Measurements from ENCODE around the gene VDR.
"Not testable (repeated sequence)": the region's sequence is repeated elsewhere in the genome, so short reads cannot be mapped to it uniquely, and the experiment has no call there.

The VDR gene

DNA sequence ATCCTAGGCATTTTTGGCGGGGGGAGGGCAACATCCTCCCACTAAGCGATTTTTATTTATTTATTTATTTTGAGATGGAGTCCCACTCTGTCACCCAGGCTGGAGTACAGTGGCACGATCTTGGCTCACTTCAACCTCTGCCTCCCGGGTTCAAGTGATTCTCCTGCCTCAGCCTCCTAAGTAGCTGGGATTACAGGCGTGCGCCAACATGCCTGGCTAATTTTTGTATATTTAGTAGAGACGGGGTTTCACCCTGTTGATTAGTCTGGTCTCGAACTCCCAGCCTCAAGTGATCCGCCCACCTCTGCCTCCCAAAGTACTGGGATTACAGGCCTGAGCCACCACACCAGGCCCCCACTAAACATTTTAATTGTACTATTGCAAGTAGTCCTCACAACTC lies 95.3 kb downstream of the VDR start:
- DNase-seq = not testable (repeated sequence)

DNA sequence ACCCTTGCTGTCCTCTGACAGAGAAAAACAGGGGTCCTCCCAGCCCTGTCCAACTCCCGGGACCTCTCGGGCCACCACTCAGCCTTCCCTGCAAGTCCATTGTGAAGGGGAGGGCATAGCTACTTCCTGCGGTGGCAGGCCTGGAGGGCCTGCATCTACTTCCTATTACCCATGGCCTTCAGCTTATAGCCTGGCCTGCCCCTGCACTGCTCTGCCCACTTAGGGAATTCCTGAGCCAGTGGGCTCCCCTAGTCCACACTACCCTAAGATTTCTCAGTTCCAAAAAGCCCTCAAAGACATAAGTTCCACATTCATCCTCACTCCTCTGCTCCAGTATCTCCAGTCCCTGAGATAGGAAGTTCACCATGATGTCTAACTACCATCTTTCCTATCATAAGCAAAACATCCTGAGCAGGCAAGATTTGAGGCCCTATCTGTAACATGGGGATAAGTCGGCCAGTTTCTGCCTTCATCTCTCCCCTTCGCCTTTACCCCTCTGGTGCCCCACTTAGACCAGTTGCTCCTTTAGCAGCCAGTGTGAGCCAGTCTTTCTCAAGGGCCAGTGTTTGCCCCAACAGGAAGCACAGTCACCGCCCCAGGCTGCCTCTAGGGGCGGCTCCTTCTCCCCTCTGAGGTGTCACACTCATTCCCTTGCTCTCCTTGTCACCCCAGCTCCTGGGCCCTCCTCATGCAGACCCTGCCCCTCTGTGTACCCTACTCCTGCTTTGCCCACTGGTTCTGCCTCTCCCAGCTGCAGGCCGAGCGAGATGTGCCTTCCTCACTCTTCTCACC lies 96.0 kb downstream of the VDR start:
- DNase-seq = peak in 1 of 4 experiments; percentile 17

DNA sequence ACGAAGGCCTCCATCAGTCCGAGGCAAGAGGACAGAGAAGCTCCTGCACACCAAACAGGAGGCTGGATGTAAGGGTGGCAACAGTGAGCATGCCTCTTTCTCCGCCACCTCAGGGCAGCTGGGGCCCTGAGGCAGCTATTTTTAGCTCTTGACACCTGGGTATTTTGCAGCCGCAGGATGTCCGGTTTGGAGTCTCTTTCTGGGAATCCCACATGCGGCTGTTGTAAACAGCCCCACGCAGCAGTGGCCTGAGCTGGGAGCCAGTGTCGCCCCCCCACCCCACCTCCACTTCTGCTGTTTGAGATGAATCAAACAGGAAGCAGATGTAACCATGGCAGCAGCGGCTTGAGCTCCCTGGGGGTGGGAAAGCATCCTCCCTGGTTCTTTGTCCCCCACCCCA lies 96.7 kb downstream of the VDR start:
- DNase-seq = peak in 3 of 4 experiments; percentile 30 to 62 (median 59)

DNA sequence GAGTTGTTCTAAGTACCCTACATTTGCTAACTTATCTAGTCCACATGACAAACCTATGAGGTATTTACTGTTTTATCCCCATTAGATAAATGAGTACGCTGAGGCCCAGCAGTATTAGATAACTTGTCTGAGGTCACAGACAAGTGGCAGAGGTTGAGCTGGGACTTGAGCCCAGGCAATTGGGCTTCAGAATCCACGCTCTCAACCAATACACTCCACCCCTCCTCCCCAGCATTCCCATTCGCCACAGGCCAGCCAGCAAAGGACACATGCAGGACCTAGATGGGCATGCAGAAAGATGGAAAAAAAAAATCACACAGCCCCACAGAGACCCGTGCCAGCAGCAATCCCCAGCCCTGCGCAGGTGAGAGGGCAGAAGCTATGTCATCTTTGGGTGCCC lies 97.5 kb downstream of the VDR start:
- no peak for DNase-seq

DNA sequence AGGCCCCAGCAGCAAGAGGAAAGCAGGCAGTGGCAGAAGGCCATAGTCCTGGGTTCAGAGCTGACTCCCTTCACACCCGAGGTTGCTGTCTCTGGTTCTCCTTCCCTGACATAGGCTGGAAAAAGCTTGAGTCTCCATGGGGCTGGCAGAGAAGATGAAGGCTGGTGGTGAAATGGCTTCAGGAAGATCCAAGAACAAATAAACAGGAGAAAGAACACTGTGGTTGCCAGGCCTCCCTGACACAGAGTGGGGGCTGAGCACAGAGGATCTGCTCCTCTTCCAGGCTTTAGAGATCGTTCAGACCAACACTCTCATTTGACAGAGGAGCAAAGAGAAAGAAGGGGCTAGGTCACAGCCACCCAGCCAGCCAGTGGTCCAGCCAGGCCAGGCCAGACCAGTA lies 99.4 kb downstream of the VDR start:
- DNase-seq = no peak

DNA sequence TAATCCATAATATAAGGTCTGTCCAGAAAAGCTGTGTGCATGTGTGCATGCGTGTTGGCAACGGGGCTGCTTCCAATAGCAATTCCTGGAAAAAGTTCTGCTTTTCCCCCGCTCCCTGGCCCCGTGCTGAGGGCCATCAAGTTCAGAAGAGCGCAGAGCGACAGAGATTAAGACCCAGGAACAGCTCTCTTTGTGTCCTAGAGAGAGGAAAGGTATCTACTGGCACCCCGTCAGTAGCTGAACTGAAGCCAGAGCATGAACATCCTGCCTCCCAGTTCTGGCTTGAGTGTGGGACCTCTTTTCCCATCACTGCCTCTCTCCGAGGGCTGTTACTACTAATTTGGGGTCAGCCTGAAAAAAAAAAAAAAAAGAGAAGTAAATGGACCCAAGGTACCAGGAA lies 100.6 kb downstream of the VDR start:
- DNase-seq = no peak

DNA sequence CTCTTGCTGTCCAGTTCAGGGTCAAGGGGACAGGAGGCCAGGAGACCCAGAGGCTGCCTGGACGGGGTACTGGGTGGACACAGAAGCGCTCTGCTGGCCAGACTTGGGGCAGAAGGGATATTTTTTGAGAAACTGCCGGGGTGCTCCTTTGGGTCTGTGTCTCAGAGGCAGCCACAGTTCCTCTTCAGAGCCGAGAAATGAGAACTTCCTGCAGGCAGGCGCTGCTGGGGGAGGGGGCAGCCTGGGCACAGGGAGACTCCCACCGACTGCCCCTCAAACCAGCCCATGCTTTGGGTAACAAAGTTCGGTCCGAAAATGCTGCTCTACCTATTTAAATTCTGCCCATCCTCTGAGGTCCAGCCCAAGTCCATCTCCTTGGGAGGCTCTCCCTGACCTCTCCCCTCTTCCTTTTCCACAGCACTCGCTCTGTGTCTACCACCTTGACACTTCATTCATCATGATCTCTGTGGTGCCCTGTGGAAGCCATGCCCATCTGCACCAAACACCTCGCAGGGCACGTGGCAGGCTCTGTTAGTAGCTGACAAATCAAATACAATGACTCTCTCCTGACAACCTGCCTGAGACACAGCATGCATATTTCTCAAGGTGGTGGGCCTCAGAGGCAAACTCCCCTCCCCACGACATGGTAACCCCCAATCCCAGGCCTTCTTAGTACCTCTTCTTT lies 101.5 kb downstream of the VDR start:
- no peak for DNase-seq

DNA sequence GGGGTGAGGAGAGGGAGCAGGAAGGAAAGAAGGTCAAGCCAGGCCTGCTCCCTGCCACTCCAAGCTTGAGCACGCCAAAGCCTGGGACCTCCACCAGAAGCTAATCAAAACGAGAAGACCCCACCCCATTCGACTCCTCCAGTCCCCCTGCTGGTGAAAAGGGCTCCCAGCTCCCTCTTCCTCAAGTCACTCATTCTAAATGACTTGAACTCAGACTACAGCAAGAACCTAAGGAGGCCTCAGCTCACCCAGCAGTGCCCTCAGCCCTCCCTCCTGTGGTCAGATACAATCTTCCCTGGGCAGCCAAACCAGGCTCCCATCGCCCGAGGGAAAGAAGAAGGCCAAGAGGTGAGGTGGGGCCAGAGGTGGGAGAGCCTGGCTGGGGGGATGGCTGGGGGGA lies 102.5 kb downstream of the VDR start:
- no peak for DNase-seq

DNA sequence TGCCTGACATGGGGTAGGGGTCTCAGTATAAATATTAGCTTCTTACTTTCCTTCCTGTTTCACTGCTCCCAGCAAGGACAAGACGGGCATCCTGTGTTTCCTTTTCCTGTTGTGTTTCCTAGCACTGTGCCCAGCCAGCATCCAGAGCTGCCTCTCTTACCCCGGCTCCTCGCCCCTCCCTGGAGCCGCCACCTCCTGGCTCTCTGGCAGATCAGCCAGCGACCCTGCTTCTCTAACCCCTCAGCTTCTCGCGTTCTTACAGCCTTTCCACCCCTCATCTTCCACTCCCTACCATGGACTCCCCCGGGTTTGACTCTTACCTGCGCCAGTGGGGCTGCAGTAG lies 102.9 kb downstream of the VDR start:
- DNase-seq = no peak

DNA sequence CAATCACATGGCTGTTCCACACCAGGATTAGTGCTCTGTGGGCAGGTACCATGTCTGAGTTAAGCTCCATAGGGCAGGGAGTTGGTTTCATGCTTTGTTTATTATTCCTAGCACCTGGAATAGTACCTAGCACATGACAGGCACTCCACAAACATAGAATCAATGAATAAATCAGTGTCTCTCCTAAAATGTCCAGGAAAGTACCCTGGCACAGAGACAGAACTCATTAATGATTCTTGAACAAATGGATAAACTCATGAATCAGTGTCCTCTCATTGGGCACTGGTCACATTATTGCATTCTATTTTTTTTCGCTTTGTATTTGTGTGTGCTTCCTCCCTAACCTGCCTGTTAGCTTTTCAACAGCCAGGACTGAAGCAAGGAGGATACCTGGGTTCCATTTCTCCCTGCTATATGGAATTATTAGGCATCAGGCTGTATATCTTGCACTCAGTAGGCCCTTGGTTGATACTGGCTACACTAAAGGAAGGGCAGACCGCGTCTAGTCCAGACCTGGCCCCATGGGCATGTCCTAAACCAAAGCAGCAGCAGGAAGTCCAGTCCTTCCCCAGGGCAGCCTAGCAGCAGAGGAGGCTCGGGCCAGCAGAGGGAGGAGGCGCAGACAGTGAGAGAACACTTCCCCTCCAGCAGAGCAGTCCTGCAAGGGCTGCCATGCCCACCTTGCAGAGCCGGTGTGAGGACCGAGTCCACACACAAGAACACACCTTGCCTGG lies 103.5 kb downstream of the VDR start:
- no peak for DNase-seq

DNA sequence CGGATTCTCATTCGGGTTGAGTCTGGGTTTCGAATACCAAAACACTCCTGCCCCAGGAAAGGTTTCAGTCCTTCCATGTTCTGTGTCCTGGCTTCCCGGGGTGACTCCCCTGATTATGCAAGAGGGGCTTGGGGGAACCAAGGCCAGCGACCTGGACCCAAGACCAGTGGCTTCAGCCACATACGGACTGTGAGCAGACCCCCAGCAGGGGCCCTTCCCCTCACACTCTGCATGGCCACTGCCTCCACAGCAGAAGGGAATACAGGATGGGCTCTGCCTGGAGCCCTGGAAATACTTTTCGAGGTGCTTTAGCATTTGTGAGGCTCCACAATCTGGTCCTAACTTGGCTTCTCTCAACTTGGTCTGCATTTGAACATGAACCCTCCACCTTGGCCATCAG lies 104.2 kb downstream of the VDR start:
- DNase-seq = no peak

DNA sequence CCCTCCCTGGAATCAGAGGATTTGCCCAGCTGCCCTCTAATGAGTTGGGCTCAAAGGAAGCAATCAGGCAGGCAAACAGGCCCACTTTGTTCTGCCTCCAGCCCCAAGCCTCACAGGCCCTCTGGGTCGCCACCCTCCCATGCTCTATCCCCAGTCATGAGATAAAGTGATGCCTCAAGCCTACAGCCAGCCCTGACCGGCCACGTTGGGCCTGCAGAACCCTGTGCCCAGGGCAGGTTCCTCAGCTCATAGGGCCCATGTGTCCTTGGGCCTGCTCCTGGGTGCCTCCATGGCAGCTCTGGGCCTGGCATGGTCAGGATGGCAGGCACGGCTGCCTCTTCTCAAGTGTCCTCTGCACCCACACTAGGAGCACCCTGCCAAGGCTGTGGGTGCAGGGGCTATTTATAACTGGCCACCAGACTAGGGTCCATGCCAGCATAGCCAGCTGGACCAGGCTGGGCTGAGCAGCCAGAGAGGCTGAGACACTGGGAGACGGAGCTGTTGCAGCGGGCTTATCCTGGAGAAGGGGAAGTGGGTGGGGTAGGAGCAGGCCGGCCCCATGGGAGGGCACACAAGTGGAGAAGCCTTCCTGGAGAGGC lies 105.3 kb downstream of the VDR start:
- DNase-seq = no peak

DNA sequence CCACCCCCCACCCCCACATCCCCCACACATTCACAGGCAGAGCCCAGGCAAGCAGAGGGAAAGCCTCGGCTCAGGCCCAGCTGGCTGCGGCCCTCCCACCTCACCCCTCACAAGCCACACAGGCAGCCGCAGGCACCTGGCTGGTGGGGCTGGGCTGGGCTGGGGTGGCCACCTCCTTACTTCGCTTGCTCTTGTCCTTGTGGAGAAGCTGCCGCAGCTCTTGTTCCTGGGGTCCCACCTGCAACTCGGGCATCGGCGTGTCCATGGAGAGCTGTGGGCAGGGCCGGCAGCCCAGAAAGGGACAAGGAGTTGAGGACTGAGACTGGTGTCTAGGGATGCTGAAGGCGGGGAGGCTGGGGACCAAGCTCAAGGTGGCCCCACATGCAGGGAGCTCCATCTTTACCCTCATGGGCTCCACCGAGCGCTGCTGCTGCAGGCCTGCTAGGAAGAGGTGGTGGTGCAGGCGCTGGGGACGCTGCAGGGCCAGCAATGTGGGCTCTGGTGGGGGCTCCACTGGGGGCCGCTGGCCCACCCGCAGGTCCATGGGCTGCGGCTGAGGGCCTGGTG lies 106.3 kb downstream of the VDR start:
- no peak for DNase-seq

DNA sequence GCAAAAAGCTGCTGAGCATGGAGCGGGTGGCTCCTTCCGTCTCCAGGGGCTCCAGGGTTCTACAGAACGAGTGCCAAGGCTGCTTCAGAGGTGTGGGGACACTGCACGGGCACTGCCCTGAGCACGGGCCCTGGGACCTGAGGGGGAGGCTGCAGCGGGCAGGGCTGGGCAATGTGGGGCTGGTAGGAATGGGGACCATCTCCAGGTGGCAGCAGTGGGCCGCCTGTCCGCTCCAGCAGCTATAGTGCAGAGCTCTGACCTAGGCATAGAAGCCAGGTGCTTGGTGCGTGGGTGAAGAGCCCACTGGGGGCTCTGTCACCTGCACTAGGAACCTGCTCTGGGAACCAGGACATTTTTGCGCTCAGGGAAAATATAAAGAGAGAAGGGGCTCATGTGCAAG lies 107.4 kb downstream of the VDR start:
- DNase-seq = peak in 1 of 4 experiments; percentile 38

DNA sequence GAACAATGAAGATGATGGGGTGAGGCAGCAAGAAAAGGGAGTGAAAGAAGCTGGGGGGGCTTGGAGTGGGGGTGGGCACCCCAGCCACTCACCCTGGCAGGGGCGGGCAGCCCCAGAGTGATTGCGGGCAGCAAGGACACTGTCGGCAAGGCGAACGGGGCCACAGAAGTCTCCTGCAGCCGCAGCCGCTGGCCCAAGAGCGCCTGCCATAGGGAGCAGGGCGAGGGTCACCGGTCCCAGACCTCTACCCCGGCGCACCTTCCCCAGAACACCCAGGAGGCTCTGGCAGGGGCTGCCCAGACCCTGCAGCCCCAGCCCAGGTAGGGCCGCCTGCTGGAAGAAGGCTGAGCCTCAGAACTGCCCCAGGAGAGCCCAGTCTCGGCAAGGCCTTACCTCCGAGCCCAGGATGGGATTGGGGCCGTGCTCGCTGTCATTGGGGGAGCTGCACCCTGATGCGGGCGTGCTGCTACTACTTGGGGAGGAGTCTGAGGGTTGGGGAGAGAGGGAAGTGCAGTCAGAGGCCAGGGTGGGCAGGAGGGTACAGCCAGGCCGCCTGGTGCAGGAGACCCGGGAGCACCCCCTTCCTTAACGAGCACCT lies 108.9 kb downstream of the VDR start:
- no peak for DNase-seq

DNA sequence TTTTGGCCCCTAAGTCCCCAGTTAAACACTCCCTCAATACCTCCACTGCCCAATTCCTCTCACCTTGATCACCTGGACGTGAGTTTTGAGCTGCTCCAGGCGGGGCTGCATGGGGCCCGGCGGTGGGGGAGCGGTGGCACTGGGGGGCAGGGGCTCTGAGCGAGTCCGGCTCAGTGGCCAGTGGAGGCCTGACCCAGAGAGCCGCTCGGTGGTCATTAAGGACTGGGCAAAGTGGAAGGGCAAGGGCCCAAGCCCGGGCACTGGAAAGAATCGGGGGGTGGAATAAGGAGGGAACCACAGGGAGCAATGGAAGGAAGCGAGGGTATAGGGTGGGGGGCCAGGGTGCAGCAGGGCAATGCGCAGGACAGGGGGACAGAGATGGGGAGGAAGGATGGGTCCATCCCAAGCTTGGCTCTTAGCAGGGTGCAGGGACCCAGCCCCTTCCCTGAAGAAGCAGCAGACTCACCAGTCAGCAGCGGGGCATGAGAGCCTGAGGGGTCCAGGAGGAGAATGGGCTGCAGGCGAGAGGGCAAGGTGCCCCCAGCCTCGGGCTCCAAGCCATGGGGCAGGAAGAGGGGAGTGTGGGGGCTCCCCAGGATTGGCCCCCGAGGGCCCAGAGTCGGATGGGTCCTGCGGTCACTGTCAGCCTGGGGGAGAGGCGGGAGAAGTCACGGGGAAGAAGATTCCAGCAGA lies 109.5 kb downstream of the VDR start:
- DNase-seq = no peak

DNA sequence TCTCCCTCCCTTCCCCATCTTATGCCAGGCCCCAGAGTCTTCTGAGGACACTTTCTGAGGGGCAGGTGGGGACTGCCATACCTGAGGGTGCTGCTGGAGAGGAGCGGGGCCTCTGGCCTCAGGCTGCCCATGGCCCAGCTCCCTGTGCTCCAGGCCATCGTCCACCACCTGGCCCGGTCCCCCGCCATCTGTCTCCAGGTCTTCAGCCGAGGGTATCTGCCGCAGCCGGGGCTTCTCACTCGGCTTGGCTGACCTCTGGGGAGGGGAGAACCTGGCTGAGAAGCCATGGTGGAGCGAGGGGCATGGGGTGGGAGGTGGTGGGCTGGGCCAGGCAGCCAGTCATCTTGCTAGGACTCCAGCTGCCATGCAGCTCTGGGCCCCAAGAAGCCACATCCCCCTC lies 110.1 kb downstream of the VDR start:
- DNase-seq = no peak

DNA sequence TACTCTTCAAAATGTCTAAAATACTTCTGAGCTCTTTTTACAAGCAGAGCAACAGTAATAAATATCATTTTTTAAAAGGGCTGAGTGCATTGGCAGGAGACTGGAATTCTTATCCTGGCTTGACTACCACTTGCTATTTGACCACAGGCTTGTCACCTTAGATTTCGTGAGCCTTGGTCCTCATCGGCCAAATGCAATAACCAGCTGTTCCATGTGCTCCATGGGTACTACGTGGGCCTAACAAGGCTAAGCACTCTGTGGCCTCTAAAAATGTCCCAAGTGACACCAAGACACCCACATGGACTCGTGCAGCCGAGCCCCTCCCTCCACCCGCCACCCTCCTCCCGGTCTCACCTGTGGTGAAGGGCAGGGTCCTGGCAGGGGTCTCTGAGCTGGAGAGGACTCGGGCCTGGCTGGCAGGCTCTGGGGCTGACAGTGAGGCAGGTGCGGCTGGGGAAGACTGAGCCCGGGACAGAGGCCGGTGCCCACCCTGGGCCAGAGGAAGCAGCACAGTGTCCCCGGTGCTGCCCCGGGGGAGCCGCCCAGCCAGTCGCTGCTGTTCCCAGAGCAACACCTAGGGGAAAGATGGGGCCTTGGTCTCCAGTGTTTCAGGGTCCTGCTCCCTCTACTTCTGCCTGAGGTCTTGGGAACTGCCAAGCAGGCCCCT lies 111.6 kb downstream of the VDR start:
- DNase-seq = no peak

DNA sequence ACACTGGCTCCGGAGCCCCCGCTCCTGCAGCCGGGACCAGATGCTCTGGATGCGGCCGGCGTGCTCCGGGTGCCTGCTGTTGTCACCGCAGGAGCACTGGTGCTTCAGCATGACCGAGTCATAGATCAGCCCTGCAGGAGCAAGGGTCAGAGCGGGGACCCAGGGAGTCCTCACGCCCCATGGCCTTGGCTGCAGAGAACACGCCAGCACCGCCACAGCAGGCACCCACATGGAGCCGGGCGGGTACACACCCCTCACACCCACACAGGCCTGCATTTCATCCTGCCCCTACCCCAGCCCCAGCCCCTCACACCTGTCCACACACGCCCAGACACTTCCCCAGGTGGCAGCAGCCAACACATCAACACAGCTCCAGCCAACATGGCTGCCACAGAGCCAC lies 112.9 kb downstream of the VDR start:
- DNase-seq = no peak

Measured in activated naive CD4-positive, alpha-beta T cell (primary cell).